Endothelial cell (in vitro differentiated cells): ENCODE measurements around the gene TMEM45A. TPM values are rescaled to one million over a fixed set of nuclear protein-coding genes. Genes with fewer than 3 reads are reported as not detected.

ENCODE experiments used
- DNase-seq: peaks from one replicate; pipeline ENCODE4 v3.0.0; 2021; ENCODE audit warnings: low spot score
- H3K27ac Mint-ChIP-seq: one replicate; pipeline ENCODE4 v1.8.0; 2021; ENCODE audit warnings: mixed read lengths, inconsistent platforms; ENCODE audit not compliant: unreplicated experiment
- H3K27me3 Mint-ChIP-seq: one replicate; pipeline ENCODE4 v1.8.0; 2021; ENCODE audit warnings: mild to moderate bottlenecking, moderate library complexity, mixed read lengths, inconsistent platforms; ENCODE audit not compliant: unreplicated experiment
- H3K36me3 Mint-ChIP-seq: one replicate; pipeline ENCODE4 v1.8.0; 2021; ENCODE audit warnings: mild to moderate bottlenecking, low read depth, mixed read lengths, inconsistent platforms; ENCODE audit not compliant: unreplicated experiment
- H3K4me1 Mint-ChIP-seq: one replicate; pipeline ENCODE4 v1.8.0; 2021; ENCODE audit warnings: mild to moderate bottlenecking, mixed read lengths, inconsistent platforms; ENCODE audit not compliant: unreplicated experiment
- H3K4me3 Mint-ChIP-seq: one replicate; pipeline ENCODE4 v1.8.0; 2021; ENCODE audit warnings: mild to moderate bottlenecking, mixed read lengths, inconsistent platforms; ENCODE audit not compliant: unreplicated experiment
- H3K9me3 Mint-ChIP-seq: one replicate; pipeline ENCODE4 v1.8.0; 2021; ENCODE audit warnings: mixed read lengths, inconsistent platforms; ENCODE audit not compliant: unreplicated experiment
- CTCF ChIP-seq: fragments of 200-600 bp; sonication (generic); IDR thresholded peaks from one replicate; pipeline ENCODE4 v1.5.0; 2021; ENCODE audit warnings: antibody characterized with exemption; ENCODE audit not compliant: unreplicated experiment
- total RNA-seq: library from RNA; stranded (reverse); fragmentation: NEBNext Ultra II Directional; extraction: Animal tissue kit (Norgen Biotek cat#: 25700); gene quantifications from one replicate; pipeline ENCODE4 v1.2.1, GENCODE V29; 2021; ENCODE audit not compliant: unreplicated experiment

The TMEM45A gene
- total RNA-seq, 1 donor from 2014 or later = 7.6 TPM

DNA sequence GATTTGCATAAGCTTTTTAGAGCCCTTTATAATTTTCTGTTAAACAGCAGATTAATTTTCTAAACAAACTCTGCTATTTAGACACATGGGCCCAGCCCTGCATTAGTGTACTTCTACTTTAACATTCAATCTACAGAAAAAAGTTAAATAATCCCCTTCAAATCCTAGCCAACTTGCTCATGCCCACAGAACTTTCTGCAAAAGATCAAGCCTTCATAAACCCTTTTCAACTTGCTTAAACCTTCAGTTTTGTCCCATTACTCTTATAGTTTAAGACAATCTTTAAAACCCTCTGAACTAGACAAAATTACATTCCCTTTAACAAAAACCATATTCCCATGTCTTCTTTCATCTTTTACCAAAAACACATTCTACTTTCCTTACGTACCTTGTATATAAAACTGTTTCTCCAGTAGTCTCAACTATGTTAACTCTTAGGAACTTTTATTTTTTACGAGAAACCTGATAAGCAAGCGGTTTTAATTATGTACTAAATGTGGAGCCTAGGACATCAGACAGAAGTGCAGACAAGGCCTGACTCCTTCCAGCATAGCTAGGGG is 91.8 kb downstream of the TMEM45A start:
- Mint-ChIP-seq H3K4me1 (no peaks in the 10 kb centered on the region), H3K4me3 (no peak overlapping the region), H3K27ac (no peak overlapping the region)

GRCh38 chr3:100586832-100587231 is 94.4 kb downstream of the TMEM45A start:
- no peak for DNase-seq
- Mint-ChIP-seq H3K4me1 (no peaks in the 10 kb centered on the region), H3K27me3 (no peaks in the 10 kb centered on the region), H3K27ac (no peak overlapping the region), H3K4me3 (no peak overlapping the region), H3K9me3 (peaks cover 3% of the 10 kb centered on the region), H3K36me3 (no peaks in the 10 kb centered on the region)
- TF ChIP-seq CTCF = no peak

More for the DNA sequence above, 91.8 kb downstream of the TMEM45A start:
- DNase-seq = no peak
- H3K27me3 Mint-ChIP-seq = no peaks in the 10 kb centered on the region
- no peak for TF ChIP-seq CTCF
- H3K36me3 Mint-ChIP-seq = no peaks in the 10 kb centered on the region
- H3K9me3 Mint-ChIP-seq = peaks cover 3% of the 10 kb centered on the region

- Mint-ChIP-seq H3K9me3 (peaks cover 3% of the 10 kb centered on the region), H3K27ac (no peak overlapping the region), H3K4me1 (no peaks in the 10 kb centered on the region), H3K27me3 (no peaks in the 10 kb centered on the region), H3K4me3 (no peak overlapping the region), H3K36me3 (no peaks in the 10 kb centered on the region)
- no peak for DNase-seq
- TF ChIP-seq CTCF = no peak
Measured at GRCh38 chr3:100588251-100588650, 95.8 kb downstream of the TMEM45A start.

GRCh38 chr3:100590114-100590839 is 97.9 kb downstream of the TMEM45A start:
- peak overlapping the region; percentile 28 for H3K4me3 Mint-ChIP-seq
- no peaks in the 10 kb centered on the region for H3K36me3 Mint-ChIP-seq
- no peaks in the 10 kb centered on the region for H3K4me1 Mint-ChIP-seq
- H3K27ac Mint-ChIP-seq = no peak overlapping the region
- H3K27me3 Mint-ChIP-seq = no peaks in the 10 kb centered on the region
- peaks cover 3% of the 10 kb centered on the region for H3K9me3 Mint-ChIP-seq
- peak; percentile 64 for DNase-seq
- TF ChIP-seq CTCF = peak; percentile 97

GRCh38 chr3:100590840-100591147 is 98.4 kb downstream of the TMEM45A start:
- no peaks in the 10 kb centered on the region for H3K27me3 Mint-ChIP-seq
- H3K4me3 Mint-ChIP-seq = no peak overlapping the region
- no peaks in the 10 kb centered on the region for H3K36me3 Mint-ChIP-seq
- TF ChIP-seq CTCF = peak; percentile 48
- peaks cover 3% of the 10 kb centered on the region for H3K9me3 Mint-ChIP-seq
- DNase-seq = no peak
- no peak overlapping the region for H3K27ac Mint-ChIP-seq
- no peaks in the 10 kb centered on the region for H3K4me1 Mint-ChIP-seq
